ENCODE measurements around the gene GRAMD2A.

DNA sequence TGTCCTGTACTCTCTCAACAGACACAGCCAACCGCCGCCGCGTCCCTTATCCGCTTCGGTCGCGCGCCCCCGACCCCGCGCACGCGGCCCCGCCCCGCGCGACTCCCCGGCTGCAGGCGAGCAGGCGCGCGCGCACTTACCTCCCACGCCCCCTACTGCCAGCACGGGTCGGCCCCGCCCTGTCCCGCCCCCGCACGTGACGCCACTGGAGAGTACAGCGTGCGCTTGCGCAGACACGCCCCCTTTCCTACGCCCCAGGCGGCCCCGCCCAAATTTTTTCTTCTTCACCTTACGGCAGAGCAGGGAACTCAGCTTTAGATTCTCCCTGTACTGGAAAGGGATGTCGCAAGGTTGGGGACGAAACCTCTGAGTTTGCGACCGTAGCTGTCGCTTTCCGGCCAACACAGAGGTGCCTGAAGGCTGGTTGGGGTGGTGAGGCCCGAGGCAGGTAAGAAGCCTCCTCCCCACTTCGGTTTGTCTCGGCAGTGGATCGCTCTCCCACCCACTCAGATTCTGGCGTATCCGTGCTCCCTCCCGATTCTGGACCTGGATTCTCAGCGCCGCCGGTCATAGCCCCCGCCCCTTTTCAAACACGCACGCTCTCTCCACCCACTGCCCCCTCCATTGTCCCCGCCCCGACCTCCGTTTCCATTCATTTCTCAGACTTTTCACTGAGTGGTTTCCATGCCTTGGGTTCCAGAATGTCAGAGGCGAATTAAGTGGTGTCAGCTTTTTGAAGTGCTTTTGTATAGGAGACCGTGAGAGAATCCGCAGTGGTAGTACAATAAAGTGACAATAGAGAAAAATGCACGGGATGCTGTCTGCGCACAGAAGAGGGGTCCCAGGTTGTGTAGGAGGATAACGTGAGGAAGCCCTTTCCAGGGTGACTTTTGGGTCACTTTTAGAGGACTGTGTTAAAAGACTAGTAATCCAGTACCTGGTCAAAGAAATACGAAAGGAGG is 79.3 kb downstream of the GRAMD2A start, which contains the start of the genes MYO9A and SENP8:
- peak; percentile 5 to 83 for TF ChIP-seq POLR2A (IDR thresholded peaks at IDR 0.05)
- TF ChIP-seq, protein P1, sequence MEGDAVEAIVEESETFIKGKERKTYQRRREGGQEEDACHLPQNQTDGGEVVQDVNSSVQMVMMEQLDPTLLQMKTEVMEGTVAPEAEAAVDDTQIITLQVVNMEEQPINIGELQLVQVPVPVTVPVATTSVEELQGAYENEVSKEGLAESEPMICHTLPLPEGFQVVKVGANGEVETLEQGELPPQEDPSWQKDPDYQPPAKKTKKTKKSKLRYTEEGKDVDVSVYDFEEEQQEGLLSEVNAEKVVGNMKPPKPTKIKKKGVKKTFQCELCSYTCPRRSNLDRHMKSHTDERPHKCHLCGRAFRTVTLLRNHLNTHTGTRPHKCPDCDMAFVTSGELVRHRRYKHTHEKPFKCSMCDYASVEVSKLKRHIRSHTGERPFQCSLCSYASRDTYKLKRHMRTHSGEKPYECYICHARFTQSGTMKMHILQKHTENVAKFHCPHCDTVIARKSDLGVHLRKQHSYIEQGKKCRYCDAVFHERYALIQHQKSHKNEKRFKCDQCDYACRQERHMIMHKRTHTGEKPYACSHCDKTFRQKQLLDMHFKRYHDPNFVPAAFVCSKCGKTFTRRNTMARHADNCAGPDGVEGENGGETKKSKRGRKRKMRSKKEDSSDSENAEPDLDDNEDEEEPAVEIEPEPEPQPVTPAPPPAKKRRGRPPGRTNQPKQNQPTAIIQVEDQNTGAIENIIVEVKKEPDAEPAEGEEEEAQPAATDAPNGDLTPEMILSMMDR (IDR thresholded peaks at IDR 0.05) = peak in 2 of 5 experiments; percentile 11 to 48

Measured in tibial nerve (tissue), 3 donors.